HG02610 (cell line): Measurements from ENCODE around the gene NPIPB6.

Experiments used
- ATAC-seq: cut with Tn5 transposase; IDR thresholded peaks from one replicate; pipeline ENCODE4 v1.9.1; 2021; ENCODE audit warnings: mild to moderate bottlenecking, moderate library complexity; ENCODE audit not compliant: unreplicated experiment

Gene NPIPB6

DNA sequence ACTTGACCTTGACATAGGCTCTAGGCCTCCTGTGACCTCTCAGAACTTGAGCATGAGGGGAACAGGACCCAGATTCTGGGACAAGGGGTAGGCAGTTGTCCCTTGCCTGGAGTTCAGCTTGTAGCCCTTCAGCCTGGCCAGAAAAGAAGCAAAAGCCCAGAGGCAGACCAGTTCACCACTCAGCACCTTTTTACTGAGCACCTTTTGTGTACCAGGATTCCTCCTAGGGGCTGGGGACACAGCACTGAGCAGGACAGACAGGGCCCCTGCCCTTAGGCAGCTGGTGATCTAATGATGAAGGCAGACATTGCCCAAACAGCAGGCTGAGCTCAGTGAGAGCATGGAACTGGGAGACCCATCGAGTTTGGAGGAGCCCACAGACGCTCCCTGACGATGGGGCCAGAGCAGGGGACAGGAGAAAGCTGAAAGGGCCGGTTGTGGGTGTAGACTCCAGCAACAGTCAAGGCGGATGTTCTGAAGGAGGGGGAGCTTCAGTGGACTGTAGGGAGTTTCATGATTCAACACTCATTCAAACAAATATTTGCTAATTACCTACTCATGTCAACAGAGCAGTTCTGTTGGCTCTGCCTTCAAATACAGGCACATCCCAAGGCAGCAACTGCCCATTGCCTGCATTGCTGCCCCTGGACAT is 38.9 kb downstream of the NPIPB6 start:
- no peak for ATAC-seq

DNA sequence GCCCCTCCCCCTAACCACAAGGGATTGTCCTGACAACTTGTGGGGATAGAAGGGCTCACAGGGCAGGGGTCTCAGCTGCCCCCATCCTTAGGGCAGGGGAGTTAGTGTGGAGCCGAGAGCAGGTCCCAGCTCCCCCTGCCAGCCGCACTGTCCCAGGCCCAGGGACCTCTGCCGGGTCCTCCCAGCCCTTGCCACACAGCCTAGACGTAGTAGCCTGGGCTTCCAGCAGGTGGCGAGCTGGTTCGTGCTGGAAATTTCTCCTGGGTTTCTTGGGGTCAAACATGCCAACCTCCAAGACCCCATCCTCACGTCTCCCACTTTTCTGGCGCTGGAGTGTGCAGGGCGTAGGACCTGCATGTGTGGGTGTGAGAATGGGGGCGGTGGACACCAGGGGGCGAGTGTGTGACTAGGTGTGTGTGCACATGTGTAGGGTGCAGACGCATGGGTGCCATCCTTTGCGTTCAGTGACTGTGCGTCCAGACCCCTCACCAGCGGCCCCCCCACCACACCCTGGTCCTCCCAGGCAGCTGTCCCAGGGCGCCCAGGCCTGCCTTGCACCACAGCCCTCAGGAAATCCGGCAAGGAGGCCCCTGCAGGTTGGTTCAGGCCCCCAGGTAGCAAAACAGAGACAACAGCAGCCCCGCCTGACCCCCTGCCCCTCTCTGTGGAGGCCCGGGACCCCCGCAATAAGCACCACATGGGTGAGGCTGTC is 41.5 kb downstream of the NPIPB6 start:
- no peak for ATAC-seq

- no peak for ATAC-seq
Measured at GRCh38 chr16:28320741-28321140, 42.6 kb downstream of the NPIPB6 start.

DNA sequence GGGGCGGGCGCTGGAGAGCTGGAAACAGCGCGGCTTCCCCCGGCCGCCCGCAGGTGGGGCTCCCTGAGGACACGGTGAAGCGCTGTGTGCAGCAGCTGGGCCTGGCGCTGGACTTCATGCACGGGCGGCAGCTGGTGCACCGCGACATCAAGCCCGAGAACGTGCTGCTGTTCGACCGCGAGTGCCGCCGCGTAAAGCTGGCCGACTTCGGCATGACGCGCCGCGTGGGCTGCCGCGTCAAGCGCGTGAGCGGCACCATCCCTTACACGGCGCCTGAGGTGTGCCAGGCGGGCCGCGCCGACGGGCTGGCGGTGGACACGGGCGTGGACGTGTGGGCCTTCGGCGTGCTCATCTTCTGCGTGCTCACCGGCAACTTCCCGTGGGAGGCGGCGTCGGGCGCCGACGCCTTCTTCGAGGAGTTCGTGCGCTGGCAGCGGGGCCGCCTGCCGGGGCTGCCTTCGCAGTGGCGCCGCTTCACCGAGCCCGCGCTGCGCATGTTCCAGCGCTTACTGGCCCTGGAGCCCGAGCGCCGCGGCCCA is 43.2 kb downstream of the NPIPB6 start:
- ATAC-seq: no peak

DNA sequence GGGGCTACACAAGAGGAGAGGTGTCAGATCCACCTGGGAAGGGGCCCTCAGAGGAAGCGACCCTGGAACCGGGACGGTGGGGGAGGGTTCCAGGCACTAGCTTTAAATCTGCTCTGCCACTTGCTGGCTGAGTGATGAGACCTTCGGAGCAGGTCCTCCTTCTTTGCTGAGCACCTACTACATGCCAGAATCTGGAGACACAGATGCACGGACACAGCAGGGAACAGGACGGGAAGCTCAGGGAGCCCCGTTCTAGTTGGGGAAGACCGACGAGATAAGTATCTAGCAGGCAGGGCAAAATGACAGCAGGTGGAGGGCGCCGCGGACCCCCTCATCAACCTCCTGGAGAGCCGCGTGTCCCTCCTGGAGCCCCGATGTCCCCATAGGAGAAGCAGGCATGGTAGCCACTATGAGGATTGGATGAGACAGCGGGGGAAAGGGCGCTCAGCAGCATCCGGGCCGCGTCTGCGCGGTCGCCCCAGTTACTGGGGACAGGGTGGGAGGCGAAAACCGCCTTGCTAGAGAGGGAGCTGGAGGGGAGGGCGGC is 43.8 kb downstream of the NPIPB6 start:
- no peak for ATAC-seq

GRCh38 chr16:28318042-28318744 is 45.1 kb downstream of the NPIPB6 start:
- ATAC-seq: no peak

- ATAC-seq: no peak
Measured at GRCh38 chr16:28317040-28317880, 46.0 kb downstream of the NPIPB6 start.

DNA sequence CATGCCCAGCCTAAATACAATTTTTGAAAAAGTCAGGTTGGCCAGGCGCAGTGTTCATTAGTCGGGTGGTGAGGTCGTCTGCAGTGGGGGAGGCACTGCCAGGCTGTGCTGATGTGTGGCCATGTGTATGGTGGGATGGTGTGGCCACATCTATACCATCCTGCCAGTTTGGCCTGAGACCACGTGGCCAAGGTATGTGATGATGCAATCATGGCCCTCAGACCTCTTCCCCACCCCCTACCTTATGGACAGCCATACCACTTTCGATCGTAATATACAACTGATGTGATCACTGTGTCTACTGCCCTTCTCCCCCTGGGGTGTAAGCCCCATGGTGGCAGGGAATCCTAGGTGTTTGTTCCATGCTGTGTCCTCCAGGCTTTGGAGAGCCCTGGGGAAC is 47.3 kb downstream of the NPIPB6 start:
- no peak for ATAC-seq

DNA sequence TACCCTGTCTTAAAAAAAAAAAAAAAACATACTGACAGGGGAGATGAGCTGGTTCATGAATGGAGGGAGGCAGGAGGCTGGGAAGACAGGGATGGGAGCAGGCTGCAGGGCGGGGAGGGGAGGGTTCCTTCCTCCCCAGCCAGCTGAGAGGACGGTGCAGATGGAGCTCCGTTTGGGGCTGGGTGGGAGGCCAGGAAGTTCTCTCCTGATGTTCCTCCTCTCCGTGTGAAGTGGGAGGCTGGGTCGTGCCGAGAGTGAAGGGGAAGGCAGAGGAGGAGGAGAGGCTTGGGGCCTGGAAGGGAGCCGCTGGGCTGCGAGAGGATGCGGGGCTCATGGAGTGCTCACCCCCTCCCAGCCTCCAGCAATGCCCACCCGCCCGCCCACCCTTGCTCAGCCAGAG is 49.7 kb downstream of the NPIPB6 start:
- ATAC-seq: no peak

GRCh38 chr16:28312327-28312726 is 51.0 kb downstream of the NPIPB6 start:
- no peak for ATAC-seq

- ATAC-seq: no peak
Measured at GRCh38 chr16:28311913-28312312, 51.4 kb downstream of the NPIPB6 start.

DNA sequence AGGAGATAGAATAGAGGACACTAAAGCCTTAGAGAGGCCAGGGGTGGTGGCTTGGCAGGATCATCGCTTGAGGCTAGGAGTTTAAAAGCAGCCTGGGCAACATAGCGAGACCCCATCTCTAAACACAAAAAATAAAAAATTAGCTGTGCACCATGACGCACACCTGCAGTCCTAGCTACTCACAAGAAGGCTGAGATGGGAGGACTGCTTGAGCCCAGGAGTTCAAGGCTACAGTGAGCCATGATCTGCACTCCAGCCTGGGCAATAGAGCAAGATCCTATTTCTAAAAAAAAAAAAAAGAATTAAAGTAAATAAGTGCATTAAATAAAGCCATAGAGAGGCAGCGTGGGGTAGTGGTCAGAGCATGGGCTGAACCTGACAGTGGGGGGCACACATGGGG is 51.9 kb downstream of the NPIPB6 start:
- ATAC-seq: no peak

- ATAC-seq: no peak
Measured at GRCh38 chr16:28310796-28311195, 52.5 kb downstream of the NPIPB6 start.

DNA sequence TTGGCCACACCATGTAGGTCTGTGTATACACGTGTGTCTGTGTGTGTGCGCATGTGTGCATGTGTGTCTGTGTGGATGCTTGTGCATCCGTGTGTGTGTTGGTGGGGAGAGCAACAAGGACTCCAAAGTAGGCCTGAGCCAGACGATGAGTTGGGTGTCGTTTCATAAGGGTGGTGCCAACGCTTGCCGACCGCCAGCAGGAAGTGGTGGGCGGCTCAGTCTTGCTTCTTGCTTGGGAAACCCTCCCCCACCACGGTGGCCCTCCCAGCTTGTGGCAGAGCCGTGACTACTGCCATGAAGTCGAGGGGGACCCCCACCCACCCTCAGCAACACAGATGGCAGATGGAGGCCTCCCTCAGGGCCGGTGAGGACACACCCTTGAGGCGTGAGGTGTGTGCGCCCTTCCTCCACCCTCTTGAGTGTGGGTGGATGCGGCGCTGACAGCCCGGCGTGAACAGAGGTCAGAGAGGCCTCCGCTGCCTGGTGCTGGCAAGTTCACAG is 53.4 kb downstream of the NPIPB6 start:
- ATAC-seq: no peak

DNA sequence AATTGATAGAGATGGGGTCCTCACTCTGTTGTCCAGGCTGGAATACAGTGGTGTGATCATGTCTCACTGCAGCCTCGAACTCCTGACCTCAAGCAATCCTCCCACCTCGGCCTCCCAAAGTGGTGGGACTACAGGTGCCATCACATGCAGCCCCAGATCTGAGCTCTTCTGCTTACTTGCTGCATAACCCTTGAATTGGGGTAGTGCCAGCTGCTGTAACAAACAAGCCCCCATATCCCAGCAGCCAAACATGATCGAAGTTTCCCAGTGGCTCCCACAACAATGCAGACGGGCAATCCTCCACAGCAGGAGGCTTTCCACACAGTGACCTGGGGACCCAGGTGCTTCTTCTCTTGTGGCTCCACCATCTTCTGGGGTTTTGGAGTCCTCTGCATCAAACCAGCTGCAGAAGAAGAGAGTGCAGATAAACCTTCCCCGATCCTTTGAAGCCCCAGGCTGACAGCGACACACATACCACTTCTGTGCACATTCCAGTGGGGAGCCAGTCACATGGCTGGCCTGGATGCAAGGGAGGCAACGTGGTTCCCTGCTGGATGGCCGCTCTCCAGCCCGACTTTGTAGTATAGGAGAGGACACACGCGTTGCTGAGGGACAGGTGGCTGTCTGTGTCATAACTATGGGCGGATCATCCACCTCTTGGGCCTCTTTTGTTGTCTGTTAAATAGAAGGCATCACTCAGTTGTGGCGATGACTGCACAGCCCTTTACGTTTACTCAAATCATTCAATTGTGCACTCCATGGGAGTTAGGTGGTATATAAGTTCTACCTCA is 54.3 kb downstream of the NPIPB6 start:
- no peak for ATAC-seq

GRCh38 chr16:28307936-28308335 is 55.4 kb downstream of the NPIPB6 start:
- no peak for ATAC-seq

DNA sequence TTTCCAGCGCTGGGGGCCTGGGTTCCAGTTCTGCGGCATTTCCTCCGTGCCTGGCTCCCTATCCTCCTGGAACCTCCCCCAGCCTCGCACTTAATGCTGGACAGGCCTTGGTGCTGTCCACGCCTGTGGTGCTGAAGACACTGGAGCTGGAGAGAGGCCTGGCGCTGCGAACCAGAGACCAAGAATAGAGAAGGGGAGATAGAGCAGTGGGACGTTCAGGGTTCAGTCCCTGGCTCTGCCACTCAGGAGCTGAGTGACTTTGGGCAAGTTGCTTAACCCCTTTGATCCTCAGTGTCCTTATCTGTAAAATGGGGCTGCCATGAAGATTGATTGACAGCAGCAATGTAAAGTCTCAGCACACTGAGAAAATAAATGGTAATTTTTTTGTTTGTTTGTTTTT is 59.1 kb downstream of the NPIPB6 start:
- no peak for ATAC-seq

GRCh38 chr16:28303132-28303531 is 60.2 kb downstream of the NPIPB6 start:
- no peak for ATAC-seq

DNA sequence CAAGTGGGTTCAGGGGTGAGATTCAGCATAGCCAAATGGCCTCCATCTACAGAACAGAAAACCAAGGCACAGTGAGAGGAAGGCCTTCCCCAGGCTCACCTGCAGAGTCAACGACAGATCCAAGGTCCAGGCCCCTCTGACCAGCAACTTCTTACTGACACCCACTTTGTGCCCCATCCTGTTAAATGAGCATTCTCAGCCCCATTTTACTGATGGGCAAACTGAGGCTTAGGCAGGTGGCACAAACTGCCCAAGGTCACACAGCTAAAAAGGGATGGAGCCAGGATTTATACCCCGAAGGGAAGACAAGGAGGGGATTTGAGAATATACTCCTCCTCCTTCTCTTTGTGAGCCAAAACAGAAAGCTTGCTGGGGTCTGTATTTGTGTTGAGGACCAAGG is 61.7 kb downstream of the NPIPB6 start:
- no peak for ATAC-seq

GRCh38 chr16:28301154-28301553 is 62.2 kb downstream of the NPIPB6 start:
- no peak for ATAC-seq
